Measurements from ENCODE around the gene BLVRB.

BLVRB gene

DNA sequence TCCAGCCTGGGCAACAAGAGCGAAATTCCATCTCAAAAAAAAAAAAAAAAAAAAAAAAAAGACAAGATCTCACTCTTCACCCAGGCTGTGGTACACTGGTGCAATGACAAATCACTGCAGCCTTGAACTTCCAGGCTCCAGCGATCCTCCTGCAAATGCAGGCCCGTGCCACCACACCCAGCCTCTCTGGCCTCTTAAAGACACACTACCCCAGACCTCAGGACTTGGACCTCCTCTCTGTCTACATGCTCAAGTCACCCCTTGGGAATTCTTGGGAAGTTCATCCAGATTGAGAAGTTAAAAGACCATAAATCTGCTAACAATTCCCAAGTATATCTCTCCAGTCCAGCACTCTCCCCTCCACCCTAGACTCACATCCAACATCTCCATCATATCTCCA is 65.0 kb downstream of the BLVRB start:
- TF ChIP-seq TCF12 (IDR thresholded peaks at IDR 0.05; ENCODE audit: low read depth) (no peak), YY1 (IDR thresholded peaks at IDR 0.05; ENCODE audit: low read depth) (no peak), CREB1 (IDR thresholded peaks at IDR 0.05; ENCODE audit: low read depth) (no peak), EP300 (IDR thresholded peaks at IDR 0.05; ENCODE audit: borderline replicate concordance) (no peak), NFIC (IDR thresholded peaks at IDR 0.05) (no peak), CEBPB (IDR thresholded peaks at IDR 0.05) (no peak), EGR1 (IDR thresholded peaks at IDR 0.05) (no peak)

DNA sequence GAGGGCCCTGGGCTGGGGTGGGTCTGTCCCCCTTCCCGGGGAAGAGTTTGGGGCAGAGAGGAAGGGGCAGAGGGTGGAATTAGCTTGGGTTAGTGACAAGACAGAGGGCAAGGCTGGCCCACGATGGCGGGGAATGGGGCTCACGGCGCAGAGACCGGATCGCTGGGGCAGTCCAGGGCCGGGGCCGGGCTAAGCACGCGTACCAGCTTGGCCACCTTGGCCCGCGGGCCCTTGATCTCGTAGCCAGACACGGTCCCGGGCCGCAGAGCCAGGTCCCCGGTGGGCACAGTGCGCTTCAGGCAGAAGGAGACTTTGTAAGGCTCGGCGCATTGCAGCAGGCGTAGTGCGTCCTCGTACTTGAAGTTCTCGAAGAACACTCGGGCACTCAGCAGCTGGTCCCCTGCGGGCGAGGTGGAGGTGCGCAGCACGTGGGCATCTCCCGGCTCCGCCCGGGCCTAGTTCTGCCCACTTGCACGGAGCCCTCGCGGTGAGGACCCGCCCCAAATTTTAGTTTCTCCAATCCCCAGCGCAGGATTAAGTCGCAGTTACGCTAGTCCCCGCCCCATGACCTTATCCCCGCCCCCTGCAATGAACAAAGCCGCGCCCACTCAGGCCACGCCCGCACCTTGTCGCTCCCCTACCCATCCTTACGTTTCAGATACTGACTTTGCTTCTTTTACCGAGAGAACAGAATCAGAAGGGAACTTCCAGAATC is 67.0 kb downstream of the BLVRB start:
- TF ChIP-seq USF1 (IDR thresholded peaks at IDR 0.05) (peak; percentile 47; the same call in 1 of the 2 replicates), MAX (IDR thresholded peaks at IDR 0.05) (peak; percentile 17; the same call in 1 of the 2 replicates)
- TF ChIP-seq, protein P1, sequence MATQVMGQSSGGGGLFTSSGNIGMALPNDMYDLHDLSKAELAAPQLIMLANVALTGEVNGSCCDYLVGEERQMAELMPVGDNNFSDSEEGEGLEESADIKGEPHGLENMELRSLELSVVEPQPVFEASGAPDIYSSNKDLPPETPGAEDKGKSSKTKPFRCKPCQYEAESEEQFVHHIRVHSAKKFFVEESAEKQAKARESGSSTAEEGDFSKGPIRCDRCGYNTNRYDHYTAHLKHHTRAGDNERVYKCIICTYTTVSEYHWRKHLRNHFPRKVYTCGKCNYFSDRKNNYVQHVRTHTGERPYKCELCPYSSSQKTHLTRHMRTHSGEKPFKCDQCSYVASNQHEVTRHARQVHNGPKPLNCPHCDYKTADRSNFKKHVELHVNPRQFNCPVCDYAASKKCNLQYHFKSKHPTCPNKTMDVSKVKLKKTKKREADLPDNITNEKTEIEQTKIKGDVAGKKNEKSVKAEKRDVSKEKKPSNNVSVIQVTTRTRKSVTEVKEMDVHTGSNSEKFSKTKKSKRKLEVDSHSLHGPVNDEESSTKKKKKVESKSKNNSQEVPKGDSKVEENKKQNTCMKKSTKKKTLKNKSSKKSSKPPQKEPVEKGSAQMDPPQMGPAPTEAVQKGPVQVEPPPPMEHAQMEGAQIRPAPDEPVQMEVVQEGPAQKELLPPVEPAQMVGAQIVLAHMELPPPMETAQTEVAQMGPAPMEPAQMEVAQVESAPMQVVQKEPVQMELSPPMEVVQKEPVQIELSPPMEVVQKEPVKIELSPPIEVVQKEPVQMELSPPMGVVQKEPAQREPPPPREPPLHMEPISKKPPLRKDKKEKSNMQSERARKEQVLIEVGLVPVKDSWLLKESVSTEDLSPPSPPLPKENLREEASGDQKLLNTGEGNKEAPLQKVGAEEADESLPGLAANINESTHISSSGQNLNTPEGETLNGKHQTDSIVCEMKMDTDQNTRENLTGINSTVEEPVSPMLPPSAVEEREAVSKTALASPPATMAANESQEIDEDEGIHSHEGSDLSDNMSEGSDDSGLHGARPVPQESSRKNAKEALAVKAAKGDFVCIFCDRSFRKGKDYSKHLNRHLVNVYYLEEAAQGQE (IDR thresholded peaks at IDR 0.05; ENCODE audit: low read depth), result no peak

Data from Ishikawa (cell line).